Measurements from ENCODE around the gene ST6GALNAC1. TPM values are rescaled to one million over a fixed set of nuclear protein-coding genes. Genes with fewer than 3 reads are reported as not detected.

ST6GALNAC1 gene
- total RNA-seq, 1 donor from 2014 or later, result 1.3 TPM

- H3K4me3 Mint-ChIP-seq, result no peak overlapping the region
- no peak for DNase-seq (ENCODE audit: low spot score in 2 of 2, unreplicated experiment in 2 of 2)
- no peak for TF ChIP-seq CTCF (IDR thresholded peaks at IDR 0.05; ENCODE audit: unreplicated experiment)
- H3K36me3 Mint-ChIP-seq, result no peaks in the 10 kb centered on the region
- H3K9me3 Mint-ChIP-seq, result no peaks in the 10 kb centered on the region
- no peaks in the 10 kb centered on the region for H3K4me1 Mint-ChIP-seq
- H3K27me3 Mint-ChIP-seq (ENCODE audit: low read depth), result no peaks in the 10 kb centered on the region
- H3K27ac Mint-ChIP-seq, result no peak overlapping the region
Observed at GRCh38 chr17:76576189-76576588, 67.4 kb downstream of the ST6GALNAC1 start.

GRCh38 chr17:76575570-76575969 lies 68.0 kb downstream of the ST6GALNAC1 start:
- H3K4me3 Mint-ChIP-seq, result no peak overlapping the region
- no peaks in the 10 kb centered on the region for H3K9me3 Mint-ChIP-seq
- no peak overlapping the region for H3K27ac Mint-ChIP-seq
- H3K36me3 Mint-ChIP-seq, result no peaks in the 10 kb centered on the region
- no peak for DNase-seq (ENCODE audit: low spot score in 2 of 2, unreplicated experiment in 2 of 2)
- no peaks in the 10 kb centered on the region for H3K27me3 Mint-ChIP-seq (ENCODE audit: low read depth)
- H3K4me1 Mint-ChIP-seq, result no peaks in the 10 kb centered on the region
- no peak for TF ChIP-seq CTCF (IDR thresholded peaks at IDR 0.05; ENCODE audit: unreplicated experiment)

Other genes with a start within 250 kb of the ST6GALNAC1 start
- 42.7 to 46.3 TPM (median 44.3 TPM) in 3 replicates for gene UBE2O, start 190.6 kb downstream of the ST6GALNAC1 start, total RNA-seq
- 0.22 to 0.40 TPM in 2 of 3 replicates, not detected in the other for gene AANAT, start 176.2 kb downstream of the ST6GALNAC1 start, total RNA-seq
- 19.1 to 21.6 TPM (median 21.5 TPM) in 3 replicates for gene RHBDF2, start 142.3 kb downstream of the ST6GALNAC1 start, total RNA-seq
- 8.6 to 10.4 TPM (median 10.1 TPM) in 3 replicates for gene CYGB, start 106.0 kb downstream of the ST6GALNAC1 start, total RNA-seq
- 8.7 to 9.9 TPM (median 9.9 TPM) in 3 replicates for gene PRCD, start 103.7 kb downstream of the ST6GALNAC1 start, total RNA-seq
- 1.3 to 1.9 TPM (median 1.5 TPM) in 3 replicates for gene ST6GALNAC2, start 57.9 kb downstream of the ST6GALNAC1 start, total RNA-seq
- gene MXRA7, start 67.2 kb upstream of the ST6GALNAC1 start, total RNA-seq, result 53.6 to 57.9 TPM (median 56.5 TPM) in 3 replicates
- 15.2 to 17.4 TPM (median 15.7 TPM) in 3 replicates for gene JMJD6, start 82.8 kb upstream of the ST6GALNAC1 start, total RNA-seq
- gene METTL23, start 83.1 kb upstream of the ST6GALNAC1 start, total RNA-seq, result 22.0 to 25.6 TPM (median 22.1 TPM) in 3 replicates
- gene SRSF2, start 93.6 kb upstream of the ST6GALNAC1 start, total RNA-seq, result 229 to 239 TPM (median 231 TPM) in 3 replicates
- gene MFSD11, start 94.4 kb upstream of the ST6GALNAC1 start, total RNA-seq, result 34.4 to 39.7 TPM (median 34.7 TPM) in 3 replicates
- gene MGAT5B, start 224.6 kb upstream of the ST6GALNAC1 start, total RNA-seq, result 0.47 to 1.0 TPM (median 0.78 TPM) in 3 replicates

Data from mesothelial cell of epicardium (in vitro differentiated cells).